ENCODE results near the gene DOK4.

DOK4 gene

GRCh38 chr16:57518520-57518919, 32.2 kb upstream of the DOK4 start:
- no peak overlapping the region for H3K4me3 ChIP-seq
- peaks cover 31 to 74% (median 45%) of the 10 kb centered on the region in 3 donors for H3K36me3 ChIP-seq
- no peak for DNase-seq
- peaks cover 0 to 16% (median 3%) of the 10 kb centered on the region in 4 donors for H3K4me1 ChIP-seq
- no peak overlapping the region for H3K27ac ChIP-seq
- H3K27me3 ChIP-seq: no peaks in the 10 kb centered on the region
- TF ChIP-seq CTCF (IDR thresholded peaks at IDR 0.05): no peak
- H3K9me3 ChIP-seq: no peaks in the 10 kb centered on the region
- intact Hi-C loops (cut with DNase I; ENCODE audit: low total_unique reads): no loop called here

- peaks cover 38 to 82% (median 52%) of the 10 kb centered on the region in 3 donors for H3K36me3 ChIP-seq
- intact Hi-C loops (cut with DNase I; ENCODE audit: low total_unique reads): loop anchor here (2.0 kb wide), 1 partner anchor 99 kb away; no protein-coding TSS in a partner anchor
Observed at GRCh38 chr16:57517397-57518367, 31.4 kb upstream of the DOK4 start.

GRCh38 chr16:57516773-57517172, 30.5 kb upstream of the DOK4 start:
- H3K4me3 ChIP-seq: no peak overlapping the region
- H3K27me3 ChIP-seq: no peaks in the 10 kb centered on the region
- no peak for TF ChIP-seq CTCF (IDR thresholded peaks at IDR 0.05)
- H3K36me3 ChIP-seq: peaks cover 47 to 84% (median 58%) of the 10 kb centered on the region in 3 donors
- no peak for DNase-seq
- H3K4me1 ChIP-seq: peaks cover 0 to 7% (median 3%) of the 10 kb centered on the region in 4 donors
- H3K27ac ChIP-seq: no peak overlapping the region
- H3K9me3 ChIP-seq: no peaks in the 10 kb centered on the region
- intact Hi-C loops (cut with DNase I; ENCODE audit: low total_unique reads): loop anchor here (2.0 kb wide), 1 partner anchor 98 kb away; no protein-coding TSS in a partner anchor

More at GRCh38 chr16:57517397-57518367, 31.4 kb upstream of the DOK4 start:
- H3K27me3 ChIP-seq: no peaks in the 10 kb centered on the region
- H3K4me3 ChIP-seq: no peak overlapping the region
- no peak overlapping the region for H3K27ac ChIP-seq
- no peak for DNase-seq
- H3K4me1 ChIP-seq: peaks cover 0 to 8% (median 3%) of the 10 kb centered on the region in 4 donors
- no peak for TF ChIP-seq CTCF (IDR thresholded peaks at IDR 0.05)
- H3K9me3 ChIP-seq: no peaks in the 10 kb centered on the region

- peaks cover 48 to 79% (median 58%) of the 10 kb centered on the region in 3 donors for H3K36me3 ChIP-seq
Observed at GRCh38 chr16:57516176-57516725, 30.0 kb upstream of the DOK4 start.

More at GRCh38 chr16:57516176-57516725, 30.0 kb upstream of the DOK4 start:
- peaks cover 0 to 7% (median 3%) of the 10 kb centered on the region in 4 donors for H3K4me1 ChIP-seq
- TF ChIP-seq CTCF (IDR thresholded peaks at IDR 0.05): no peak
- intact Hi-C loops (cut with DNase I; ENCODE audit: low total_unique reads): loop anchor here (2.0 kb wide), 1 partner anchor 97 kb away; no protein-coding TSS in a partner anchor
- no peaks in the 10 kb centered on the region for H3K27me3 ChIP-seq
- no peak for DNase-seq
- no peak overlapping the region for H3K4me3 ChIP-seq
- no peaks in the 10 kb centered on the region for H3K9me3 ChIP-seq
- H3K27ac ChIP-seq: no peak overlapping the region
